PFSK-1 (cell line): ENCODE data around the gene MEMO1.

Experiments used
- POLR2AphosphoS5 ChIP-seq: IDR thresholded peaks from 2 replicates; pipeline ENCODE4 v1.6.1; 2012; ENCODE audit warnings: low read depth, mild to moderate bottlenecking, control low read depth, low read length, moderate library complexity
- SIN3A ChIP-seq: IDR thresholded peaks from 2 replicates; pipeline ENCODE4 v1.6.1; 2012; ENCODE audit warnings: mild to moderate bottlenecking, low read length, moderate library complexity, borderline replicate concordance; ENCODE audit not compliant: insufficient read depth
- TAF1 ChIP-seq: IDR thresholded peaks from 2 replicates; pipeline ENCODE4 v1.6.1; 2012; ENCODE audit warnings: low read length, control low read depth, borderline replicate concordance; ENCODE audit not compliant: insufficient read depth
- TF ChIP-seq, protein P1 (sequence below), 2 experiments: IDR thresholded peaks; 2 replicates each; pipeline versions ENCODE4 v1.6.1 to v1.8.0; 2011 to 2012; ENCODE audit warnings: low read depth in 2 of 2, low read length in 2 of 2, control low read depth in 1 of 2, inconsistent platforms in 1 of 2, mild to moderate bottlenecking in 1 of 2, moderate library complexity in 1 of 2; ENCODE audit not compliant: insufficient read depth in 1 of 2

DNA sequence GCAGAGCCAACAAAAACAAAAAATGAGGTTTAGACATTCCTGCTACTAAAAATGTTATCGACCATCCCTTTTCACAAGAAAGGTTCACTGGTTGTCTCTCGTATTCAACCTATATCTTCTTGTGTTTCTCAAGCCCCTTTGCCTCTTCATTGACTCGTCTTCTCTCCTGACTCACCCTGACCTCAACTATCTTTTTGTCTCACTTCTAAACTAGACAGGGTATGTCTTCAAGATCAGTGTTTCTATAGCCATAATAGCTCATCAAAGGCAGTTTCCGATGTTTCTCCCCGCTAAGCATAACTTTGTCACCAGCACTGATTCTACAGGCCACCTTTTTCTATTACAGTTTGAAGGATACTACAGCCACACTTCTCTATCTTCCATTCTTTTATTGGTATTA lies 178.4 kb downstream of the MEMO1 start:
- TF ChIP-seq, protein P1, sequence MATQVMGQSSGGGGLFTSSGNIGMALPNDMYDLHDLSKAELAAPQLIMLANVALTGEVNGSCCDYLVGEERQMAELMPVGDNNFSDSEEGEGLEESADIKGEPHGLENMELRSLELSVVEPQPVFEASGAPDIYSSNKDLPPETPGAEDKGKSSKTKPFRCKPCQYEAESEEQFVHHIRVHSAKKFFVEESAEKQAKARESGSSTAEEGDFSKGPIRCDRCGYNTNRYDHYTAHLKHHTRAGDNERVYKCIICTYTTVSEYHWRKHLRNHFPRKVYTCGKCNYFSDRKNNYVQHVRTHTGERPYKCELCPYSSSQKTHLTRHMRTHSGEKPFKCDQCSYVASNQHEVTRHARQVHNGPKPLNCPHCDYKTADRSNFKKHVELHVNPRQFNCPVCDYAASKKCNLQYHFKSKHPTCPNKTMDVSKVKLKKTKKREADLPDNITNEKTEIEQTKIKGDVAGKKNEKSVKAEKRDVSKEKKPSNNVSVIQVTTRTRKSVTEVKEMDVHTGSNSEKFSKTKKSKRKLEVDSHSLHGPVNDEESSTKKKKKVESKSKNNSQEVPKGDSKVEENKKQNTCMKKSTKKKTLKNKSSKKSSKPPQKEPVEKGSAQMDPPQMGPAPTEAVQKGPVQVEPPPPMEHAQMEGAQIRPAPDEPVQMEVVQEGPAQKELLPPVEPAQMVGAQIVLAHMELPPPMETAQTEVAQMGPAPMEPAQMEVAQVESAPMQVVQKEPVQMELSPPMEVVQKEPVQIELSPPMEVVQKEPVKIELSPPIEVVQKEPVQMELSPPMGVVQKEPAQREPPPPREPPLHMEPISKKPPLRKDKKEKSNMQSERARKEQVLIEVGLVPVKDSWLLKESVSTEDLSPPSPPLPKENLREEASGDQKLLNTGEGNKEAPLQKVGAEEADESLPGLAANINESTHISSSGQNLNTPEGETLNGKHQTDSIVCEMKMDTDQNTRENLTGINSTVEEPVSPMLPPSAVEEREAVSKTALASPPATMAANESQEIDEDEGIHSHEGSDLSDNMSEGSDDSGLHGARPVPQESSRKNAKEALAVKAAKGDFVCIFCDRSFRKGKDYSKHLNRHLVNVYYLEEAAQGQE (IDR thresholded peaks at IDR 0.05; ENCODE audit: insufficient read depth in 1 of 2, low read depth in 2 of 2, low read length in 2 of 2): no peak
- TF ChIP-seq POLR2AphosphoS5 (no peak), SIN3A (no peak), TAF1 (no peak)
